ENCODE results near the gene CACUL1.
"Not testable (repeated sequence)": the region's sequence is repeated elsewhere in the genome, so short reads cannot be mapped to it uniquely, and the experiment has no call there.

Gene CACUL1

GRCh38 chr10:118783776-118784545 lies 29.2 kb upstream of the CACUL1 start:
- H3K27me3 ChIP-seq (ENCODE audit: control insufficient read depth in 1 of 2, insufficient read depth in 2 of 2, low read length in 2 of 2) = peaks cover 0 to 2% of the 10 kb centered on the region in 2 donors
- H3K9ac ChIP-seq (ENCODE audit: low read length in 2 of 2) = no peak overlapping the region
- no peaks in the 10 kb centered on the region for H3K9me3 ChIP-seq (ENCODE audit: control insufficient read depth in 2 of 2, low read length in 2 of 2)
- no peak overlapping the region for H3K4me3 ChIP-seq (ENCODE audit: low read length in 2 of 2)
- no peaks in the 10 kb centered on the region for H3K4me1 ChIP-seq (ENCODE audit: control insufficient read depth, insufficient read depth, low read length)
- H3K27ac ChIP-seq (ENCODE audit: low read length) = no peak overlapping the region
- no peaks in the 10 kb centered on the region for H3K36me3 ChIP-seq (ENCODE audit: control insufficient read depth in 2 of 2, insufficient read depth in 2 of 2, low read length in 2 of 2)

GRCh38 chr10:118782916-118783465 lies 28.2 kb upstream of the CACUL1 start:
- not testable (repeated sequence) for H3K27me3 ChIP-seq (ENCODE audit: control insufficient read depth in 1 of 2, insufficient read depth in 2 of 2, low read length in 2 of 2); H3K36me3 ChIP-seq (ENCODE audit: control insufficient read depth in 2 of 2, insufficient read depth in 2 of 2, low read length in 2 of 2); H3K9me3 ChIP-seq (ENCODE audit: control insufficient read depth in 2 of 2, low read length in 2 of 2); H3K4me1 ChIP-seq (ENCODE audit: control insufficient read depth, insufficient read depth, low read length); H3K27ac ChIP-seq (ENCODE audit: low read length); H3K4me3 ChIP-seq (ENCODE audit: low read length in 2 of 2); H3K9ac ChIP-seq (ENCODE audit: low read length in 2 of 2)

- Histone ChIP-seq H3K27me3 (ENCODE audit: control insufficient read depth in 1 of 2, insufficient read depth in 2 of 2, low read length in 2 of 2) (no peaks in the 10 kb centered on the region), H3K36me3 (ENCODE audit: control insufficient read depth in 2 of 2, insufficient read depth in 2 of 2, low read length in 2 of 2) (no peaks in the 10 kb centered on the region), H3K9me3 (ENCODE audit: control insufficient read depth in 2 of 2, low read length in 2 of 2) (no peaks in the 10 kb centered on the region), H3K9ac (ENCODE audit: low read length in 2 of 2) (no peak overlapping the region), H3K4me1 (ENCODE audit: control insufficient read depth, insufficient read depth, low read length) (no peaks in the 10 kb centered on the region), H3K27ac (ENCODE audit: low read length) (no peak overlapping the region), H3K4me3 (ENCODE audit: low read length in 2 of 2) (no peak overlapping the region)
Observed at GRCh38 chr10:118781541-118781940, 26.8 kb upstream of the CACUL1 start.

- Histone ChIP-seq H3K27me3 (ENCODE audit: control insufficient read depth in 1 of 2, insufficient read depth in 2 of 2, low read length in 2 of 2) (no peaks in the 10 kb centered on the region), H3K4me1 (ENCODE audit: control insufficient read depth, insufficient read depth, low read length) (no peaks in the 10 kb centered on the region), H3K27ac (ENCODE audit: low read length) (no peak overlapping the region), H3K4me3 (ENCODE audit: low read length in 2 of 2) (no peak overlapping the region), H3K9me3 (ENCODE audit: control insufficient read depth in 2 of 2, low read length in 2 of 2) (no peaks in the 10 kb centered on the region), H3K36me3 (ENCODE audit: control insufficient read depth in 2 of 2, insufficient read depth in 2 of 2, low read length in 2 of 2) (no peaks in the 10 kb centered on the region), H3K9ac (ENCODE audit: low read length in 2 of 2) (no peak overlapping the region)
Observed at GRCh38 chr10:118778727-118779126, 24.0 kb upstream of the CACUL1 start.

GRCh38 chr10:118776960-118777359 lies 22.2 kb upstream of the CACUL1 start:
- no peak overlapping the region for H3K9ac ChIP-seq (ENCODE audit: low read length in 2 of 2)
- H3K4me3 ChIP-seq (ENCODE audit: low read length in 2 of 2) = no peak overlapping the region
- no peak overlapping the region for H3K27ac ChIP-seq (ENCODE audit: low read length)
- H3K27me3 ChIP-seq (ENCODE audit: control insufficient read depth in 1 of 2, insufficient read depth in 2 of 2, low read length in 2 of 2) = no peaks in the 10 kb centered on the region
- H3K4me1 ChIP-seq (ENCODE audit: control insufficient read depth, insufficient read depth, low read length) = no peaks in the 10 kb centered on the region
- no peaks in the 10 kb centered on the region for H3K9me3 ChIP-seq (ENCODE audit: control insufficient read depth in 2 of 2, low read length in 2 of 2)
- H3K36me3 ChIP-seq (ENCODE audit: control insufficient read depth in 2 of 2, insufficient read depth in 2 of 2, low read length in 2 of 2) = no peaks in the 10 kb centered on the region

GRCh38 chr10:118776033-118776432 lies 21.3 kb upstream of the CACUL1 start:
- Histone ChIP-seq H3K4me3 (ENCODE audit: low read length in 2 of 2) (no peak overlapping the region), H3K27me3 (ENCODE audit: control insufficient read depth in 1 of 2, insufficient read depth in 2 of 2, low read length in 2 of 2) (no peaks in the 10 kb centered on the region), H3K36me3 (ENCODE audit: control insufficient read depth in 2 of 2, insufficient read depth in 2 of 2, low read length in 2 of 2) (no peaks in the 10 kb centered on the region), H3K9me3 (ENCODE audit: control insufficient read depth in 2 of 2, low read length in 2 of 2) (no peaks in the 10 kb centered on the region), H3K9ac (ENCODE audit: low read length in 2 of 2) (no peak overlapping the region), H3K27ac (ENCODE audit: low read length) (no peak overlapping the region), H3K4me1 (ENCODE audit: control insufficient read depth, insufficient read depth, low read length) (no peaks in the 10 kb centered on the region)

- Histone ChIP-seq H3K9me3 (ENCODE audit: control insufficient read depth in 2 of 2, low read length in 2 of 2) (no peaks in the 10 kb centered on the region), H3K4me3 (ENCODE audit: low read length in 2 of 2) (no peak overlapping the region), H3K36me3 (ENCODE audit: control insufficient read depth in 2 of 2, insufficient read depth in 2 of 2, low read length in 2 of 2) (no peaks in the 10 kb centered on the region), H3K9ac (ENCODE audit: low read length in 2 of 2) (no peak overlapping the region), H3K27me3 (ENCODE audit: control insufficient read depth in 1 of 2, insufficient read depth in 2 of 2, low read length in 2 of 2) (no peaks in the 10 kb centered on the region), H3K27ac (ENCODE audit: low read length) (no peak overlapping the region), H3K4me1 (ENCODE audit: control insufficient read depth, insufficient read depth, low read length) (no peaks in the 10 kb centered on the region)
Observed at GRCh38 chr10:118775478-118775877, 20.7 kb upstream of the CACUL1 start.

GRCh38 chr10:118773041-118773440 lies 18.3 kb upstream of the CACUL1 start:
- H3K27me3 ChIP-seq (ENCODE audit: control insufficient read depth in 1 of 2, insufficient read depth in 2 of 2, low read length in 2 of 2) = no peaks in the 10 kb centered on the region

GRCh38 chr10:118771976-118772375 lies 17.2 kb upstream of the CACUL1 start:
- no peaks in the 10 kb centered on the region for H3K9me3 ChIP-seq (ENCODE audit: control insufficient read depth in 2 of 2, low read length in 2 of 2)
- H3K4me1 ChIP-seq (ENCODE audit: control insufficient read depth, insufficient read depth, low read length) = no peaks in the 10 kb centered on the region
- H3K36me3 ChIP-seq (ENCODE audit: control insufficient read depth in 2 of 2, insufficient read depth in 2 of 2, low read length in 2 of 2) = no peaks in the 10 kb centered on the region
- H3K4me3 ChIP-seq (ENCODE audit: low read length in 2 of 2) = no peak overlapping the region
- no peaks in the 10 kb centered on the region for H3K27me3 ChIP-seq (ENCODE audit: control insufficient read depth in 1 of 2, insufficient read depth in 2 of 2, low read length in 2 of 2)
- H3K9ac ChIP-seq (ENCODE audit: low read length in 2 of 2) = no peak overlapping the region
- no peak overlapping the region for H3K27ac ChIP-seq (ENCODE audit: low read length)

More at GRCh38 chr10:118773041-118773440, 18.3 kb upstream of the CACUL1 start:
- Histone ChIP-seq H3K36me3 (ENCODE audit: control insufficient read depth in 2 of 2, insufficient read depth in 2 of 2, low read length in 2 of 2) (no peaks in the 10 kb centered on the region), H3K27ac (ENCODE audit: low read length) (no peak overlapping the region), H3K9me3 (ENCODE audit: control insufficient read depth in 2 of 2, low read length in 2 of 2) (no peaks in the 10 kb centered on the region), H3K4me1 (ENCODE audit: control insufficient read depth, insufficient read depth, low read length) (no peaks in the 10 kb centered on the region), H3K9ac (ENCODE audit: low read length in 2 of 2) (no peak overlapping the region), H3K4me3 (ENCODE audit: low read length in 2 of 2) (no peak overlapping the region)

- no peaks in the 10 kb centered on the region for H3K27me3 ChIP-seq (ENCODE audit: control insufficient read depth in 1 of 2, insufficient read depth in 2 of 2, low read length in 2 of 2)
- no peaks in the 10 kb centered on the region for H3K4me1 ChIP-seq (ENCODE audit: control insufficient read depth, insufficient read depth, low read length)
- H3K27ac ChIP-seq (ENCODE audit: low read length) = no peak overlapping the region
- H3K4me3 ChIP-seq (ENCODE audit: low read length in 2 of 2) = no peak overlapping the region
- no peaks in the 10 kb centered on the region for H3K36me3 ChIP-seq (ENCODE audit: control insufficient read depth in 2 of 2, insufficient read depth in 2 of 2, low read length in 2 of 2)
- H3K9ac ChIP-seq (ENCODE audit: low read length in 2 of 2) = no peak overlapping the region
- no peaks in the 10 kb centered on the region for H3K9me3 ChIP-seq (ENCODE audit: control insufficient read depth in 2 of 2, low read length in 2 of 2)
Observed at GRCh38 chr10:118769898-118770600, 15.3 kb upstream of the CACUL1 start.

Data from stomach smooth muscle (tissue), 2 donors.